Measurements from ENCODE around the gene STAT2. TPM values are rescaled to one million over a fixed set of nuclear protein-coding genes. Genes with fewer than 3 reads are reported as not detected.

Gene STAT2
- total and polyA plus RNA-seq, 9 of the 15 experiments (the other 6 are each of a cell fraction or from before 2014, with no cell fraction given), result 15.5 to 46.9 (median 40.1) TPM

GRCh38 chr12:56359851-56360767 lies at the start of gene STAT2 (continued):
- TF ChIP-seq ETV6 (IDR thresholded peaks at IDR 0.05; ENCODE audit: borderline replicate concordance in 1 of 2, low read depth in 2 of 2, low read length in 1 of 2) (no peak), ETV6 (CRISPR knock-in tag; IDR thresholded peaks at IDR 0.05; ENCODE audit: borderline replicate concordance) (no peak), FOXM1 (IDR thresholded peaks at IDR 0.05; ENCODE audit: low read depth) (peak; percentile 54; the same call in 1 of the 2 replicates), FOXM1 (CRISPR knock-in tag; IDR thresholded peaks at IDR 0.05; ENCODE audit: low read depth) (no peak), LCOR (CRISPR knock-in tag; IDR thresholded peaks at IDR 0.05) (peak; percentile 75; the same call in 1 of the 2 replicates), RBM39 (optimal IDR thresholded peaks at IDR 0.05; ENCODE audit: low read depth, low read length) (no peak), KAT8 (IDR thresholded peaks at IDR 0.05; ENCODE audit: low read depth) (no peak), MBD1 (CRISPR knock-in tag; IDR thresholded peaks at IDR 0.05) (no peak), ZNF324 (CRISPR knock-in tag; IDR thresholded peaks at IDR 0.05) (no peak), CC2D1A (IDR thresholded peaks at IDR 0.05) (peak; percentile 92; the same call in 1 of the 2 replicates), FOSL1 (tag; conservative IDR thresholded peaks at IDR 0.05) (no peak)
- TF ChIP-seq, protein P1, sequence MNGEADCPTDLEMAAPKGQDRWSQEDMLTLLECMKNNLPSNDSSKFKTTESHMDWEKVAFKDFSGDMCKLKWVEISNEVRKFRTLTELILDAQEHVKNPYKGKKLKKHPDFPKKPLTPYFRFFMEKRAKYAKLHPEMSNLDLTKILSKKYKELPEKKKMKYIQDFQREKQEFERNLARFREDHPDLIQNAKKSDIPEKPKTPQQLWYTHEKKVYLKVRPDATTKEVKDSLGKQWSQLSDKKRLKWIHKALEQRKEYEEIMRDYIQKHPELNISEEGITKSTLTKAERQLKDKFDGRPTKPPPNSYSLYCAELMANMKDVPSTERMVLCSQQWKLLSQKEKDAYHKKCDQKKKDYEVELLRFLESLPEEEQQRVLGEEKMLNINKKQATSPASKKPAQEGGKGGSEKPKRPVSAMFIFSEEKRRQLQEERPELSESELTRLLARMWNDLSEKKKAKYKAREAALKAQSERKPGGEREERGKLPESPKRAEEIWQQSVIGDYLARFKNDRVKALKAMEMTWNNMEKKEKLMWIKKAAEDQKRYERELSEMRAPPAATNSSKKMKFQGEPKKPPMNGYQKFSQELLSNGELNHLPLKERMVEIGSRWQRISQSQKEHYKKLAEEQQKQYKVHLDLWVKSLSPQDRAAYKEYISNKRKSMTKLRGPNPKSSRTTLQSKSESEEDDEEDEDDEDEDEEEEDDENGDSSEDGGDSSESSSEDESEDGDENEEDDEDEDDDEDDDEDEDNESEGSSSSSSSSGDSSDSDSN (IDR thresholded peaks at IDR 0.05; ENCODE audit: borderline replicate concordance in 1 of 2, low read depth in 2 of 2, low read length in 2 of 2), result no peak
- TF ChIP-seq, protein P2, sequence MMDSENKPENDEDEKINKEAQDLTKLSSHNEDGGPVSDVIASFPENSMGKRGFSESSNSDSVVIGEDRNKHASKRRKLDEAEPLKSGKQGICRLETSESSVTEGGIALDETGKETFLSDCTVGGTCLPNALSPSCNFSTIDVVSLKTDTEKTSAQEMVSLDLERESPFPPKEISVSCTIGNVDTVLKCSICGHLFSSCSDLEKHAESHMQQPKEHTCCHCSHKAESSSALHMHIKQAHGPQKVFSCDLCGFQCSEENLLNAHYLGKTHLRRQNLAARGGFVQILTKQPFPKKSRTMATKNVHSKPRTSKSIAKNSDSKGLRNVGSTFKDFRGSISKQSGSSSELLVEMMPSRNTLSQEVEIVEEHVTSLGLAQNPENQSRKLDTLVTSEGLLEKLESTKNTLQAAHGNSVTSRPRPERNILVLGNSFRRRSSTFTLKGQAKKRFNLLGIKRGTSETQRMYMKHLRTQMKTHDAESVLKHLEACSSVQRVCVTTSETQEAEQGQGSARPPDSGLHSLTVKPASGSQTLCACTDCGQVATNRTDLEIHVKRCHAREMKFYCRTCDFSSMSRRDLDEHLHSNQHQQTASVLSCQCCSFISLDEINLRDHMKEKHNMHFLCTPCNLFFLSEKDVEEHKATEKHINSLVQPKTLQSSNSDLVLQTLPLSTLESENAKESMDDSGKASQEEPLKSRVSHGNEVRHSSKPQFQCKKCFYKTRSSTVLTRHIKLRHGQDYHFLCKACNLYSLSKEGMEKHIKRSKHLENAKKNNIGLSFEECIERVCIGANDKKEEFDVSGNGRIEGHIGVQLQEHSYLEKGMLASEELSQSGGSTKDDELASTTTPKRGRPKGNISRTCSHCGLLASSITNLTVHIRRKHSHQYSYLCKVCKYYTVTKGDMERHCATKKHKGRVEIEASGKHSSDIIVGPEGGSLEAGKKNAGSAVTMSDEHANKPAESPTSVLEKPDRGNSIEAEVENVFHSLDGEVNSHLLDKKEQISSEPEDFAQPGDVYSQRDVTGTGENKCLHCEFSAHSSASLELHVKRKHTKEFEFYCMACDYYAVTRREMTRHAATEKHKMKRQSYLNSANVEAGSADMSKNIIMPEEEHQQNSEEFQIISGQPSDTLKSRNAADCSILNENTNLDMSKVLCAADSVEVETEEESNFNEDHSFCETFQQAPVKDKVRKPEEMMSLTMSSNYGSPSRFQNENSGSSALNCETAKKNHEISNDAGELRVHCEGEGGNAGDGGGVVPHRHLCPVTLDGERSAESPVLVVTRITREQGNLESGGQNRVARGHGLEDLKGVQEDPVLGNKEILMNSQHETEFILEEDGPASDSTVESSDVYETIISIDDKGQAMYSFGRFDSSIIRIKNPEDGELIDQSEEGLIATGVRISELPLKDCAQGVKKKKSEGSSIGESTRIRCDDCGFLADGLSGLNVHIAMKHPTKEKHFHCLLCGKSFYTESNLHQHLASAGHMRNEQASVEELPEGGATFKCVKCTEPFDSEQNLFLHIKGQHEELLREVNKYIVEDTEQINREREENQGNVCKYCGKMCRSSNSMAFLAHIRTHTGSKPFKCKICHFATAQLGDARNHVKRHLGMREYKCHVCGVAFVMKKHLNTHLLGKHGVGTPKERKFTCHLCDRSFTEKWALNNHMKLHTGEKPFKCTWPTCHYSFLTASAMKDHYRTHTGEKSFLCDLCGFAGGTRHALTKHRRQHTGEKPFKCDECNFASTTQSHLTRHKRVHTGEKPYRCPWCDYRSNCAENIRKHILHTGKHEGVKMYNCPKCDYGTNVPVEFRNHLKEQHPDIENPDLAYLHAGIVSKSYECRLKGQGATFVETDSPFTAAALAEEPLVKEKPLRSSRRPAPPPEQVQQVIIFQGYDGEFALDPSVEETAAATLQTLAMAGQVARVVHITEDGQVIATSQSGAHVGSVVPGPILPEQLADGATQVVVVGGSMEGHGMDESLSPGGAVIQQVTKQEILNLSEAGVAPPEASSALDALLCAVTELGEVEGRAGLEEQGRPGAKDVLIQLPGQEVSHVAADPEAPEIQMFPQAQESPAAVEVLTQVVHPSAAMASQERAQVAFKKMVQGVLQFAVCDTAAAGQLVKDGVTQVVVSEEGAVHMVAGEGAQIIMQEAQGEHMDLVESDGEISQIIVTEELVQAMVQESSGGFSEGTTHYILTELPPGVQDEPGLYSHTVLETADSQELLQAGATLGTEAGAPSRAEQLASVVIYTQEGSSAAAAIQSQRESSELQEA (IDR thresholded peaks at IDR 0.05; ENCODE audit: low read depth), result no peak

All from K562 (cell line).